ENCODE data around the gene NANS. TPM values are rescaled to one million over a fixed set of nuclear protein-coding genes. Genes with fewer than 3 reads are reported as not detected.

The NANS gene
- total RNA-seq, 1 experiment from 2014 or later, result 48.9 TPM

- H3K36me3 ChIP-seq (ENCODE audit: control insufficient read depth in 1 of 2, insufficient read depth in 2 of 2, low read length in 2 of 2), result peaks cover 11 to 22% of the 10 kb centered on the region in 2 experiments; a peak in 2 of 4 replicates
- H3K27ac ChIP-seq (ENCODE audit: low read depth, low read length), result no peak overlapping the region
- peak overlapping the region; percentile 76 to 80 for H3K4me3 ChIP-seq (replicated peaks in 1 of 2; ENCODE audit: low read depth in 1 of 2, low read length in 2 of 2)
- H2AFZ ChIP-seq (ENCODE audit: low read depth, low read length, poor library complexity, severe bottlenecking), result no peak overlapping the region
- POLR2A ChIA-PET, result interaction anchor here (7.5 kb wide), 1 partner anchor 11 kb away, joined by 73 read pairs; the partner anchor contains the start of gene NANS
- intact Hi-C loops (cut with micrococcal nuclease), result no loop called here
- H3K9me3 ChIP-seq (ENCODE audit: control insufficient read depth in 1 of 2, insufficient read depth in 1 of 2, low read depth in 1 of 2, low read length in 2 of 2), result no peaks in the 10 kb centered on the region
- TF ChIP-seq POLR2AphosphoS5 (IDR thresholded peaks at IDR 0.05; ENCODE audit: low read depth, low read length) (no peak), MAX (IDR thresholded peaks at IDR 0.05) (no peak), SP1 (IDR thresholded peaks at IDR 0.05; ENCODE audit: low read depth) (no peak), REST (IDR thresholded peaks at IDR 0.05; ENCODE audit: low read depth) (no peak), ZFX (IDR thresholded peaks at IDR 0.05) (no peak), ZNF274 (IDR thresholded peaks at IDR 0.05; ENCODE audit: low read depth, low read length) (no peak), SIN3A (IDR thresholded peaks at IDR 0.05; ENCODE audit: low read depth) (no peak), POLR2A (IDR thresholded peaks at IDR 0.05; ENCODE audit: borderline replicate concordance, extremely low read depth, insufficient read depth, insufficient read length) (no peak), FOSL1 (IDR thresholded peaks at IDR 0.05; ENCODE audit: low read depth) (no peak), YY1 (IDR thresholded peaks at IDR 0.05; ENCODE audit: extremely low read depth, insufficient replicate concordance, low read depth, low read length) (no peak), CEBPB (IDR thresholded peaks at IDR 0.05; ENCODE audit: low read depth) (no peak), RAD21 (IDR thresholded peaks at IDR 0.05; ENCODE audit: low read depth) (no peak)
- H3K4me2 ChIP-seq (ENCODE audit: low read length), result peak overlapping the region; percentile 91
- peak overlapping the region; percentile 95; the same call in 1 of the 2 replicates for H3K9ac ChIP-seq (ENCODE audit: low read length)
- peaks cover 66% of the 10 kb centered on the region for H3K79me2 ChIP-seq (ENCODE audit: insufficient read depth, low read length)
- RAD21 ChIA-PET (ENCODE audit: low non-redundant PET in 1 of 2, low total read pairs in 2 of 2, uncharacterized antibody in 2 of 2, unreplicated experiment in 2 of 2), result no interaction called here
- DNase-seq (ENCODE audit: low read depth, low spot score), result no peak
- no peaks in the 10 kb centered on the region for H3K27me3 ChIP-seq (ENCODE audit: insufficient read depth, low read length)
- no peaks in the 10 kb centered on the region for H4K20me1 ChIP-seq (ENCODE audit: insufficient read depth)
- no peak for ATAC-seq
- CTCF ChIA-PET, result interaction anchor here (0.9 kb wide), 1 partner anchor 12 kb away, joined by 3 read pairs; no protein-coding TSS in a partner anchor
- H3K9me2 ChIP-seq (ENCODE audit: insufficient read depth), result no peaks in the 10 kb centered on the region
- peaks cover 4 to 24% of the 10 kb centered on the region in 2 experiments; a peak in 3 of 4 replicates for H3K4me1 ChIP-seq (ENCODE audit: control insufficient read depth in 1 of 2, insufficient read depth in 2 of 2, low read length in 2 of 2)
- BruUV-seq (replicated peaks), result no TSS peak
Measured at GRCh38 chr9:98047002-98047401, 9.5 kb upstream of the NANS start.

Data from HCT116 (cell line).